GM21390 (cell line): ENCODE measurements around the gene DLGAP1.

Experiments used
- ATAC-seq: cut with Tn5 transposase; IDR thresholded peaks from one replicate; pipeline ENCODE4 v1.9.1; 2021; ENCODE audit not compliant: unreplicated experiment

DLGAP1 gene

DNA sequence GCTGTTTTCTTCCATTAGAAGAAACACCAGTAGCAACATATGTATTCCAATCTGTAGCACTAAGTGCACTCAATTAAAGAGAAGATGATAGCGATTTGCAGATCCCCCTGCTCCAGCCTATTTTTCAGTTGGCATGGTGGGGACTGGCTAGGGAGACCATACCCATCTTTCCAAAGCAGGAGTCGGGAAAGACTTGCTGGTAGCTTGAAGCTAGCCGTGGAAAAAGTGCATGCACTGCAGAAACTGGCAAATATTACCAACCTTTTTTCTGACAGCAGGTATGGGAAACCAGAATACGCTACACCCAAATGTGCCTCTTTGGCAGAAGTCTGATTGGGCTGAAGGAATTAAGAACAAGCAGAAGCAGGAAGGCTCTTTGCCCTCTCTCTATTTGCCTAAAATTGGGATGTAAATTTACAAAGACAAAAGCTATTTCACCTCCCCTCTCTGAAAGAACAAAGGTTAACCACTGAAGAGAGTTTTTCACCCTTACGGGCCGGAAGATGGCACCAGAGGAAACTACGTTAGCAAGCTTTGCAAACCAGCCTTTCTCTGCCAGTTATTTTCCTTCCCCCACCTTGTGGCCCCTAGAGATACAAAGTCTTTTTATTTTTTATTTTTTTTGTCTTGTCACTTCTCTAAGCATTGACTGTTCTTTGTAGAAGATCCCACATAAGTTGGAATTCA is 273.1 kb downstream of the DLGAP1 start:
- ATAC-seq, result no peak

DNA sequence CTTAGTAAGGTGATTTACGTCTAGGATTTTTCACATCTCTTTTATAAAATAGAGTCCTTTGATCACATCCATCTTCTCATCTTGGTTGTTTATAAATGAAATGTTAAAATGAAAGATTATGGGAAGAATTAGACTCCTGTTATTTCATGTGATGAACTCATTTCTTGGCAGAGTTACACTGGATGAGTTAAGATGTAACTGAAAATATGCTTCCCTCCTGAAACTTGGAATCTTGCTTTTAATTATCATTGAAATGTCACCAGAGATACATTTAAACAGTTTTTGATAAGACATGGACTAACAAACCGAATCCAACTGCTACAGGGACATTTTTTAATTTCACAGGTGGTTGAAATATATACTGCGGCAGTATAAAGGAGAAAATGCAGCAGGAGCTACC is 274.0 kb downstream of the DLGAP1 start:
- ATAC-seq, result no peak

DNA sequence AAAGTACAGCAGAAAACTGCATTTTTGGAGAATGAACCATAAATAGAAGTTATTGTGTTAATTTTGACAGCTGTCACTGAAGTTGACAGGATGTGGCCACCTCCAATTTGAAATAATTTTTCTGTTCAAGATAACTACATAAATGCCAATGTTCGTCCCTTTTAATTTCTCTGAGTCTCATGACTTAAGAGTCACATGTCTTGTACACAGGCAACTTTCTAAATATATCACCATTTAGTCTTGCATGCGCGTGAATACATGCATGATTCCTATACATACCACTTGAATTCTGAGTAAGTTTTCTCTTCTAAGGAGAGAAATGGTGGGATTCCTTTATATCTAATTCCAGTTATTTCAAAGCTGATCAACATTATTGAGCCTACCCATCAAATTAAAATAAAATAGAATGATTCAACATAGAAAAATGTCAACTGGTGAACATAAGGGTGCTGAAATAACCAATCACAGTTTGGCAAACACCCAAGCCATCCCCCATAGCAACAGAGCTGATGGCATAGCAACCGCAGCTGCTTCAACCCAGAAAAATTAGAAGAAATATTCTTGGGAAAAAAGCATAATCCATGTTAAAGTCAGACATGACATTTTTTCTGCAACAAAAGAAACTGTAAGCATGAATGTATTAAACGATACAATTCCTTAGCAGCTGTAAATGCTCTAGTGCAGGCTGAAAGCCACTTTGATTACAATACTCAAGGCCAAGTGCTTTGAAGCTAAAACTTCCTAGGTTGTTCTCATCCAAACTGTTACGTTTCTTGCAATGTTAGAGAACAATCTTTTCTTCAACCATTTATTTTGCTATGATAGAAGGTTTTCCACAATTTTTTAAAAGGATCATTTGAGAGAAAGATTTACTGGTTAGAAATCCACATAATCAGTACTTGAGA is 282.7 kb downstream of the DLGAP1 start:
- ATAC-seq, result no peak

DNA sequence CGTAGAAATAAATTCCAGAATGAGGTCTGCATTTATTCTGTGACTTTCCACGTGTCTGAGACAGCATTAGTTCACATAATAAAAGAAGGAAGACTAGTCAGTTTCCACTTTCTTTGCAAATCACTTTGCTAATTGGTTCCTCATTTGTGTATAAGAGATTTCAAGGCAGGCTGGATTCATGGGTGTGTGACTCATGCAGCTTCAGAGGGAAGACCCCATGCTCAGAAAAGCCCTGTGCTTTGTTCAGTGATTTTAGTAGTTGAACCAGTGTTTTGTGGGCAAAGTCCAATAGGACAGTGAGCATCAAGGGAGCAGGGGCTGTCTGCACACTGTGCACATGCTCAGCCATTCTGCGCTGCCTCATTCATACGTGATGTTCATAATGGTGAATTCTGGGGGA is 297.8 kb downstream of the DLGAP1 start:
- no peak for ATAC-seq

DNA sequence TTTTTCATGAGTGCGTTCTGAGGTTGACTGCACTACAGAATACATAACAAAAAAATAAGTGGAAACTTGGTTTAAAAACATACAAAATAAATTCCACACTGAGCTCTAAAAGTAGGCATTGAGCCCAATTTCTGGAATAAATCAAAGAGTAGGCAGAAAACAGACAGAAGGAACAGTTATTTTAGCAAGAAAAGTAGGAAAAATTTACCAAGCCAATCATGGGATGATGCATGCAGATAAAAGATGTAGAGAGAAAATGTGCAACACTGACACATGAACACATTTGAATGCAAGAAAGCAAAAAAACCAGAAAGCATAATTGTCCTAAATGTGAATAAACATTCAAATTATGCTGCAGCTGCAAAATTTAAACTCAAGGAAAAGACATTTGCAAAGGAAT is 308.3 kb downstream of the DLGAP1 start:
- no peak for ATAC-seq

DNA sequence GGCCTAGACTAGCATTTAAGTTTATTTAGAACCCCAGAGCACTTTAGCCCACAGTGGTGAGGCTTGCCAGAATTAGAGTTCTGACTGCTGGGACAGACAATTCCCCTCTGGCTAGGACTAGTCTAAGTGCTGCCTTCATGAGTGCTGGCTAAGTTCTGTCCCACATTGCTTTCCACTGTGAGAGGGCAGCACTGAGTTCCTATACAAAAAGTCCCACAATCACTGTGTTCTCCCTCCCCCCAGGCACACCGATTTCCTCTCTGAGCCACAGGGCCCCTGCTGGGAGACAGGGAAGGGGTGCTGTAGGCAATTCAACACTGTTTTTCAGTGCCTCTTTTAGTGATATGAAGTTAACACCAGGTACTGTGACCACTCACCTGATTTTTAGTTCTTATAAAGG is 310.9 kb downstream of the DLGAP1 start:
- no peak for ATAC-seq

DNA sequence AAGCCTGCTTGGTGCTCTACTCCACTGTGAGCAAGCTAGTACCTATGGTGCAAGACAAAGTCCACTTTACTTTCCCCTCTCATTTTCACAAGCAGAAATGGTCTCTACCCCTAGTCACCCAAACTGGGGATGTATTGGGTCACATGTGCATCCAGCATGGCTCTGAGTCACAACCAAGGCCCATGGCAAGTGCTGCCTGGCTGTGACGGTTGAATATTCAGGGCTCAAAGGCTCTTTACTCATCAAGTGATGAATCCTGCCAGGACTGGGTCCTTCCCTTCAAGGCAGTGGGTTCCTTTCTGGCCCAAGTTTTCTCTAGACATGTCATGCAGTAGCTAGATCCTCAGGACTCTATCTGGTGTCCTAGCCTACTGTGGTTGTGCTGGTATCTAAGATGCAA is 311.5 kb downstream of the DLGAP1 start:
- no peak for ATAC-seq

DNA sequence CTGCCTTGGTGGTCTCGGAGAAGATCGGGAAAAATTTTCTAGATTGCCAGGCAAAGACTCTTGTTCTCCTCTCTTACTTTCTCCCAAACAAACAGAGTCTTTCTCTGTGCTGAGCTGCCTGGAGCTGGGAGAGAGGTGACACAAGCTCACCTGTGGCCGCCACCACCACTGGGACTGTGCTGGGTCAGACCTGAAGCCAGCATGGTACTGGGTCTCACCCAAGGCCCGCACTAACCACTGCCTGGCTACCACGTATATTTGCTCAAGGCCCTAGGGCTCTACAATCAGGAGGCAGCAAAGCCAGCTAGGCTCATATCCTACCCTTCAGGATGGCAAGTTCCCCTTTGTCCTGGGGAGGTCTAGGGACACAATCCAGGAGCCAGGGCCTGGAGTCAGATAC is 312.2 kb downstream of the DLGAP1 start:
- no peak for ATAC-seq

DNA sequence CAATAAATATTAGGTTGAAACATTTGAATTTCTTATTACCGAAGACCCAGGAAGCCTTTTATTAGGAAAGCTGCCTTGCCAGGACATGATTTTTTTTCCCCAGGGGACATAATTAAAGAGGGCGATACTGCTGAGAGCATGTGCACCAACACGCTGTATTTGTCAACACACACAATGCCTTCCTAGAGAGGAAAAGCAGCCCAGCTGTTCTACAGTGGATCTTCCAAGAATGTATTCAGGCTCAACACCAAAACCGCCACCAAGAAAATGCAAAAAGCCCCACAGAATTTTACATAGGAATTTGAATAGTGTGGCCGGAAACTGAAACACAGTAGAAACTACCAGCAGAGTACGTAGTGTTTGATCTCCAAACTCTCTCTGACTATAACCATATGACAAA is 320.4 kb downstream of the DLGAP1 start:
- no peak for ATAC-seq

DNA sequence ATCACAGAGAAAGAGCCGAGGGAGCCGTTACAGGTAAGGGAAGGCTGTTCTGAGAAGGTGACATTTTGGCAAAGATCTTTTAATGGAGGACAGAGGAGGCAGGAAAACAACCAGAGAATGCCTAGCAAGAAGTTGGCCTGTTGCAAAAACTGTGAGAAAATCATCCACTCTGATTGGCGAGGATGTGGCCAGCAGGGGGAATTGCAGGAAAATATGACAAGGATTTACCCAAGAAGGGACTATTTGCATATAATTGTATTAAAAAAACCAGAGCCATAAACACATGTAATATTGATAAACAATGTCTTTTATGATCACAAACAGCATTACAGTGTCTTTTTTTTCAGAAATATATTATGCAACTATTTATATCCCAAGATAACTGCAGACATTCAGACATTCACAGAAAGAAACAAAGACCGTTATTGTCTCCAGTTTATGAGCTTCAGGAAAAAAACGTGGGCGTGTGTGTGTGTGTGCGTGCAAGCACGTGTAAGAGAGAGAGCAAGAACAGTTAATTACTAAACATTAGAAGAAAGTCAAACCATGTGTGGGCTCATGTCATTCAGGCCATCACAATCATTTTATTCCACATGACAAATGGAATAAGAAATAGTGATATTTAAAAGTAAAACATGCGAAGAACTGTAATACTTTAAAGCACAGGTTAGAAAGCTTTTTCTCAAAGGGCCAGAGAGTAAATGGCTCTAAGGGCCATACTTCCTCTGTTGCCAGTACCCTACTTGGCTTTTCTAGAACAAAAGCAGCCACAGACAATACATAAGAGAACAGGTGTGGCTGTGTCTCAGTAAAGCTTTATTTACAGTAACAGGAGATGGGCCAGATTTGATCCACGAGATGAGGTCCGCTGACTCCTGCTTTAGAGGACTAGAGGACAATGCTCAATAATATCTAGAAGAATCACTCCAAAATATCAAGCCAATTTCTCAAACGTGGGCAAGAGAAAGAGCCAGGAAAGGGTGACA is 324.1 kb downstream of the DLGAP1 start:
- ATAC-seq, result no peak

DNA sequence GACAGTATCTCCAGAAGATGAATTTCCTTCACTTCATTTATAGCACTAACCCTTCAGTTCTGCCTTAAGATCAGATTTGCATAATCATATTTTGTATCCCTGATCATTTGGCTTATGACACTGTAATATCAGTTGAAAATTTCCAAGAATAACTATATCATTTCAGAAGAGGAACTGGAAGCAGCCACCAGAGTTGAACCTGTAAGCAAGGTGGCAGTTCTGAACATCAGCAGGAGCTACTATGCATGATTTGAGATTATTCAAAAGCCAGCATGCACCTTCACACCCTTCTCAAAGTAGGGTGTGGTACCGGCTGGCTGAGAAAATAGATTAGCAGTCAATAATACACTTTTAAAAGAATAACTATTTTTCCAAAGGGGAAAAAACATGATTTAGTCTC is 328.2 kb downstream of the DLGAP1 start:
- ATAC-seq, result no peak

DNA sequence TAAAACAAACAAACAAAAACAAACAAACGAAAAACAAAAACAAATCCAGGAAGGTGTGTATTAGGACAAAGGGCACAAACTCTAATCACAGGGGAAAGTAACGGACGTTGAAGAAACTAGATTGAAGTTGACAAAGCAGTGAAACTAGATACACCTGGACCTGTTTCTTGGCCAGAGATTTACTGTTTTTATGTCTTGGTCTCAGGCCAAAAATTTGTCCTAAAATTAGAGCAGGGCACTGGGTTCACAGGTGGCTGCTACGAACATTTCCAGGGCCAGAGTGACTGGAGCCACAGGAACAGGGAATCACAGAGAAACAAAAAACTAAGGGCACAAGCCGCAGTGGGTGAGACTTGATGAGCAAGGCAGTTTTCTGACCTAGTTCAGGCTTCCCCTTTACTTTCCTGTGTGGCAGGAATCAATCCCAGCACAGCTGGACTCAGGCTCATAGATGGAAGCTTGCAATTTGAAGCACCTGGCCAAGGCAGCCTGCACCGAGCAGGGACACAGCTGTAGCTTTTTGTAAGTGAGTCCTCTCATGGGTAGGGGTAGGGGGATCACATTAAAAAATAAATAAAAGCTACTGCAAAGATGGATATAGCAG is 329.4 kb downstream of the DLGAP1 start:
- no peak for ATAC-seq

DNA sequence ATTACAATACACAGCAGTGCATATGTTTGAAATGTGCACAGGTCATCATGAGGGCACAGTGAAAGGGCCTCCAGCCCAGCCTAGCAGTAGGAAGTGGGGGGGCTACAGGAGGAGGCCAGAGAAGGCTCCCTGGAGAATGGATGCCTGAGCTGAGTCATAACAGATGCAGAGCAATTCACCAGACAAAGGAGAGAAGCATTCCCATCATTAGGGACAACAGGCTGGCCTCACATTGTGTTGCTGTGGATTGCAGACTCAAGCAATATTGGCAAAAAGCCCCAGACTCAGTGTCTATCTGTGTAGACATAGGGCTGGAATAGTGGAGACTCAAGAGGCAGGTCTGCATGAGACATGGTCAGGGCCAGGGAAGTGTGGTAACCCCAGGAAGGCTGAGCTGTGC is 329.9 kb downstream of the DLGAP1 start:
- no peak for ATAC-seq

DNA sequence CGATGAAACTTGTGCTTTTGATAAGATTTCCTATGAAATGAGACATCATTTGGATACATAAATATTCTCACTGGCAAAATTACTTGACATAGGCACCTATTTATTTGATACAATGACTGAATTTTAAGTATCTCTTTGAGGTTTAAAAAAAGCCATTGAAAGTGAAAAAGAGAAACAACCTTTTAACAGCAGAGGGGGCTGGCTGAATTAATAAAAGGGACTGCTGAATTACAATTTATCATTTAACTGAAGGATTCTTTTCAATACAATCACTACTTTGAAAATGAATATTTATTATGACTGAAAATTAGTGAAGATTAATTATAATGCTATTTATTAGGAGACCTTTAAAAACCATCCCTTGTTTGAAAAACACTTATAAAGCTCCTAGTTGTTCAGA is 335.3 kb downstream of the DLGAP1 start:
- ATAC-seq, result no peak

DNA sequence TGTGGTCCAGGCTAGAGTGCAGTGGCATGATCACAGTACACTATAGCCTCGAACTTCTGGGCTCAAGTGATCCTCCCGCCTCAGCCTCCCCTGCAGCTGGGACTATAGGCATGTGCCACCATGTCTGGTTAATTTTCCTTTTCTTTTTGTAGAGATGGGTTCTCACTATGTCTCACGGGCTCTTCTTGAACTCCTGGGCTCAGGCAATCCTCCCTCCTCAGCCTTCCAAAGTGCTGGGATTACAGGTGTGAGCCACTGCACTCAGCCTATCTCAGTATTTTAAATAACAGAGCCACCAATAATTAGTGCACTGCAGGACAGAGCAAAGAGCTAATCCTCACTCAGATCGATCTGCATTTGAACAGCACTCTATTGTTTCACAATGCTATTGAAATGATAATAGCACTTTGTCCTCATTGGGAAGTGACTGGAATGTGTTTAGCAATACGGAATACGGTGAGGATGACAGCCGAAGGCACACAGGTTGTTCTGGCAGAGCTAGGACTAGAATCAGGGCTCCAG is 335.9 kb downstream of the DLGAP1 start:
- ATAC-seq, result no peak

DNA sequence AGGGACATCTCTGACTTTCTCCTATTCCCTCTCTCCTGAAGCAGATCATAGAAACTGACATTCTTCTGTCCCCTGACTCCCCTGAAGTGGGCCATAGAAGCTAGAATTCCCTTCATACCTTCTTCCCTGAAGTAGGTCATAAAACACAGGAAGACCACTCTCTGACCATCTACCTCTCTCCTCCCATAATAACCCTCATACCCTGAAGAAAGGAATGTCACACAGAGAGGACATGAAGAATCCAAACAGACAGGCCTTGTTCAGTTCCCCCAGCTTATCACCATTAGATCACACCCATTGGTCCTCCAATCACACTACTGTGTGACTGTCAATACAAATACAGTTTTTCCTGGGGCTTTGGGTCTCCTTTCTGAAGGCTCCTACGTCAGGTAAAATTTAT is 347.1 kb downstream of the DLGAP1 start:
- no peak for ATAC-seq

DNA sequence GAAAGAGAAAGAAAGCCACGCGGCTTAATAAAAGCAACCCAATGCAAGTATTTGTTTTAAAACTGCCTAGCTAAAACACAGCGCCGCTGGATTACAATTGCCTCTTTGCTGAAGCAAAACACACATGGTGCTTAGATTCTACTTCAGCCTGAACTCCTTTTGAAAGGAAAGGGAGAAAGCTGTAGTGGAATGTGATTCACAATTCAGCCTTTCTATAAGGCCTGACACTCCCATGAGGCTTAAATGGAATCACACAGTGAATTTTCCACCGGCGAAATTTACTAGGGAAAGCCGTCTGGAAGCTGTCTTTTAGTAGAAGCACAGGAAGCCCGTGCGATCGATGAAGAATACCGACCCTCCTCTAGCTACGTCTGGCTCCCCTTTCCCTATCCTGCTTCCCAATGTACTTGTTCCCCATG is 348.0 kb downstream of the DLGAP1 start:
- ATAC-seq, result no peak

DNA sequence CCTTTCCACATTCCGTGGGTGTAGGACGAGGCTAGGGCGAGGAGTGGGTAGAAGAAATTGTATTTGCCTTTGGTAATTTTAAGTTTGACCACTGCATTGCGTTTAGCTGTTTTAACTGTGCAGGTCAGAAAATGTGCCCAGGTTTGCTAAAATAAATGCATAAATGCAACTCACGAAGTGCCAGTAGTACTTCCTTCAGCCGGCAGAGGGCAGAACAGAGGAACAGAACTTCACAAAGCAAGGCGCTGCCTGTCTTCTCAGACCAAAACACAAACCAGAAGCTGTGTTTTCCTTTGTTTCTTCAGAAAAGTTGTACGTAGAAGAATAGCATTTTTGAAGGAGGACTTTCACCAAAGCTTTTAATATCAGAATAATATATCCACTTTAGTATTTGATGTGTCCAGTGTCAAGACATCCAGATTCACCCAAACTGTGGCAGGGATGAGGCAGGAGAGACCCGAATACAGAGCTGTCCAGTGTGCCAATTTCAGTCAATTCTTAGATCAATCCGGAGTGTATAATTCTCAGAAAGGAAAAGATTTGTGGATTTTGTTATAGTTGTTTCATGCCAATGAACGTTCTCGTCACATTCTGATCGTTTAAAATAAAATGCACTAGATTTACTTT is 348.6 kb downstream of the DLGAP1 start:
- peak; percentile 86 for ATAC-seq

DNA sequence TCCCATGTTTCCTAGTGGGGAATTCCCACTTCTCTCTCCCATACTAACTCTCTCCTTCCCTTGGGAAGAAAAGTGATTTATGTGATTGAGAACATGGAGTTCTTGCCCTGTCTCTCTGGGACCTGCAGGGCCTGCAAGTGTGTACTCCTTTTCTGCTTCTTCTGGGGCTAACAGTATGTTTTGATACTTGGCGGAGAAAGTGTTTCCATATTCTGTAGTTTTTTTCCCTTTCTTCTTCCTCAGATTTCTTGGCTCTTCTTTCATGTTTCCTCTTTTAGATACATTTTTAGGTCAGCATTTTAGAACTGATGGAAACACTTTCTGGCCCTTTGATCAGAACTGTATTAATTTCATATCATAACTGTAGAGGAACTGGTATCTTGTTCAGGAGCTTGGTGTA is 352.2 kb downstream of the DLGAP1 start:
- no peak for ATAC-seq

DNA sequence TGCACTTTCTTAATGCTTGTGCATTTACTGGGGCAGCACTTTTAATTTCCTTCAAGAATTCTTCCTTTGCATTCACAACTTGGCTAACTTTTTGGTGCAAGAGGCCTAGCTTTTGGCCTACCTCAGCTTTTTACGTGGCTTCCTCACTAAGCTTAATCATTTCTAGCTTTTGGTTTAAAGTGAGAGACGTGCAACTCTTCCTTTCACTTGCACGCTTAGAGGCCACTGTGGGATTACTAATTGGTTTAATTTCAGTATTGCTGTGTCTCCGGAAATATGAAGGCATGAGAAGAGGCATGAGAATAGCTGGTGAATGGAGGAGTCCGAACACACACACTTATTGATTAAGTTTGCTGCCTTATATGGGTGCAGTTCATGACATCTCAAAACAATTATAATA is 354.1 kb downstream of the DLGAP1 start:
- ATAC-seq, result no peak
